ENCODE results near the gene BLOC1S1.

GRCh38 chr12:55699471-55700055 lies 16.3 kb upstream of the BLOC1S1 start:
- no peak for TF ChIP-seq POLR2AphosphoS5 (IDR thresholded peaks at IDR 0.05)
- no peak for TF ChIP-seq POLR2A (IDR thresholded peaks at IDR 0.05)

Measured in upper lobe of left lung (tissue), 4 donors.